HS-27A (cell line): Measurements from ENCODE around the gene FOLR3.
"Not testable (repeated sequence)": the region's sequence is repeated elsewhere in the genome, so short reads cannot be mapped to it uniquely, and the experiment has no call there.

Source experiments
- DNase-seq: peaks from one replicate; pipeline ENCODE4 v3.0.0-alpha.2; 2012; ENCODE audit warnings: low read depth, missing footprints

The FOLR3 gene

GRCh38 chr11:72135473-72135872 is at the start of gene FOLR3:
FOLR3 (plus strand) TSS chr11:72135725; CDS start chr11:72135953, 228 bp downstream.
- not testable (repeated sequence) for DNase-seq

- no peak for DNase-seq
These were observed 47.3 kb upstream of the FOLR3 start for GRCh38 chr11:72088076-72088808.

- no peak for DNase-seq
These were observed 44.2 kb upstream of the FOLR3 start for GRCh38 chr11:72091292-72091691.

GRCh38 chr11:72098741-72099140 is 36.8 kb upstream of the FOLR3 start:
- DNase-seq = no peak

DNA sequence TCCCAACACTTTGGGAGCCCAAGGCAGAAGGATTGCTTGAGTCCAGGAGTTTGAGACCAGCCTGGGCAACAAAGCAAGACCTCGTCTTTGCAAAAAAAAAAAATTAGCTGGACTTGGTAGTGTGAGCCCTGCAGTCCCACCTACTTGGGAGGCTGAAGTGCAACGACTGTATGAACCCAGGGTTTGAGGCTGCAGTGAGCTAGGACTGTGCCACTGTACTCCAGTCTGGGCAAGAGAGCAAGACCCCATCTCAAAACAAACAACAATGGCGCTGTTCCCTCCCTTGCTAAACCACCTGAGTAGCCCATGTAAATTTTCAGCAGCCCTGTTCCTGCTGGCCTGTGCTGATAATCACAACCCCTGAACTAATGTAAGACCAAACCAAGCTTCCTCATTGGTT is 35.5 kb upstream of the FOLR3 start:
- DNase-seq = no peak

DNA sequence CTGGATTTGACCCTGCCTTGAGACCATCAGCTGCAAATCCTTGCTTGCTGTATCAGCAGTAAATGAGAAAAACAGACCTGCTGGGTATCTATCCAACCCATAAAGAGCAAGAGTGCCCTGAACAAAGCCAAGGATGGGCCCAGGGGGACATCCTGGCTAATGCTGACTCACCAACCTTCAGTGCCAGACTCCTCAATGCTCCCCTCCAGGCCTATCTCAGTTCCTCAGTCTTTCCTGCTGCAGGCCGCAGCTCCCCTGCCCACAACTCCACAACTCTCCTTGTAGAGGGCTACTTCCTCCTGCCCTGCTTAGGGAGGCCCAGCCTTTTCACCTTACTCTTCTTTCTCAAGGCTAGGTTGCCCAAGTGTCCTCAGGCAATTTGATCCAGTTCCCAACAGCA is 35.1 kb upstream of the FOLR3 start:
- DNase-seq = no peak

- DNase-seq = no peak
These were observed 33.4 kb upstream of the FOLR3 start for GRCh38 chr11:72102162-72102561.

- no peak for DNase-seq
These were observed 32.9 kb upstream of the FOLR3 start for GRCh38 chr11:72102631-72102945.

- peak; percentile 97 for DNase-seq
These were observed 32.4 kb upstream of the FOLR3 start, which contains the start of gene LAMTOR1 for GRCh38 chr11:72102946-72103753. LAMTOR1 (minus strand) TSS chr11:72103297; CDS start chr11:72103224, 73 bp downstream.

DNA sequence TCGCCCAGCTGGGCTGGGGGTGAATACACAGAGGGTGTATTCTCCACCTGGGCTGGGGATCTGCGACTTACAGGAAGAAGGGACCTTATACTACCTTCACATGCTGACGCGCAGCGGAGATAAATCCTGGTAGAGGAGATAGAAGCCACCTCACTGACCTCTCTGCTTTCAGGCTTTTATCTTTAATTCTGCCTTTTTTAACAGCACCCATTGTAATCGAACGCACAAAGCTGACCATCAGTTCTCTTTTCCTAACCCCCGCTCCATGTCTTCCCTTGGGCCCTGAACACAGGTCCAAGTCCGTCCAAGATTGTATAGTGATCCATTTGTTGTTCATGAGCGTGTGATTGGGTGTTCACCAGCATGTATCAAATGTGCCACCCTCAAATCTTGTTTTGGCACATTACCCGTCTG is 31.8 kb upstream of the FOLR3 start:
- DNase-seq = no peak

DNA sequence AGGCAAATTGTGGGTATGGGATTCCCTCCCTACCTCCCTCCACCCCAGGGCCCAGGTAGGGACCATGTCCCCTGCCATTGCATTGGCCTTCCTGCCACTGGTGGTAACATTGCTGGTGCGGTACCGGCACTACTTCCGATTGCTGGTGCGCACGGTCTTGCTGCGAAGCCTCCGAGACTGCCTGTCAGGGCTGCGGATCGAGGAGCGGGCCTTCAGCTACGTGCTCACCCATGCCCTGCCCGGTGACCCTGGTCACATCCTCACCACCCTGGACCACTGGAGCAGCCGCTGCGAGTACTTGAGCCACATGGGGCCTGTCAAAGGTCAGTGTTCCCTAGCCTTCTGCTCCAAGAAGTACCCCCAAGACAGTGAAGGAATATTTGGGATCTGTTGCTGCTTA is 29.6 kb upstream of the FOLR3 start, which contains the start of gene TOMT:
Gene TOMT, plus strand, starts transcription at position 37 of the 400 bp plus-strand sequence. Its CDS starts 28 bp downstream, at position 65.
- no peak for DNase-seq

DNA sequence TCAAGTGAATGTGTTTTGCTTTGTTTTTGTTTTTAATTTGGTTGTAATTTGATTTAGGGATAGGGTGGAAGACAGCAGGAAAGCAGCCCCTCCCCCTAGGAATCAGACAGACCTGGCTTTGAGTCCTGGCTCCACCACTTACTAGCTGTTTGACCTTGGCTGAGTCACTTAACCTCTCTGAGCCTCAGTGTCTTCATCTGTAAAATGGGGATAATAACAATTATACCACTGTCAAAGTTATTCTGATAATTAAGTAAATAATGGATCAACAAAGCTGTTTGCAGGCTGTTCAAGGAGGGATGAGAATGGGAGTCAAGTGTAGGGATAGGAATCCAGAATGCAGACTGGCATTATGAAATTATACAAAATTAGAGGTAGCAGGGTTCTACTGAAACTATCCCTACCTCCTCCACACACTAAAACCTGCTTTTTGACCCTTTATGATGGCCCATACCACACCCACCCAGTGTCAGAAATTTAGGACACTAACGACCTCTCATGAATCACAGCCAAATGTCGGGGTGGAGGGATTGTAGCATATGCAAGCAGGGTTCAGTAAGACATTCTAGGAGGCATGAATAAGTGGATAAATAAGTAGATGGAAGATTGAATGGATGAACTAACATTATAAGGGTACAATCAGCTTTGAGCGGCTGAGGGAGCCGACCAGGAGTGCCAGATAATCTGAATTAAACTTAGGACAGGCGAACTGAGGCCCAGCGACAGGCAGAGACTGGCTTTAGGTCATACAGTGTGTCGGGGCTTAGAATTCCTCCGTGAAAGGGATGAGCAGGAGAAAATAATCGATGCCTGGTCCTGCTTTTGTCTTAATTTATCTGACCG is 24.0 kb upstream of the FOLR3 start:
- no peak for DNase-seq

DNA sequence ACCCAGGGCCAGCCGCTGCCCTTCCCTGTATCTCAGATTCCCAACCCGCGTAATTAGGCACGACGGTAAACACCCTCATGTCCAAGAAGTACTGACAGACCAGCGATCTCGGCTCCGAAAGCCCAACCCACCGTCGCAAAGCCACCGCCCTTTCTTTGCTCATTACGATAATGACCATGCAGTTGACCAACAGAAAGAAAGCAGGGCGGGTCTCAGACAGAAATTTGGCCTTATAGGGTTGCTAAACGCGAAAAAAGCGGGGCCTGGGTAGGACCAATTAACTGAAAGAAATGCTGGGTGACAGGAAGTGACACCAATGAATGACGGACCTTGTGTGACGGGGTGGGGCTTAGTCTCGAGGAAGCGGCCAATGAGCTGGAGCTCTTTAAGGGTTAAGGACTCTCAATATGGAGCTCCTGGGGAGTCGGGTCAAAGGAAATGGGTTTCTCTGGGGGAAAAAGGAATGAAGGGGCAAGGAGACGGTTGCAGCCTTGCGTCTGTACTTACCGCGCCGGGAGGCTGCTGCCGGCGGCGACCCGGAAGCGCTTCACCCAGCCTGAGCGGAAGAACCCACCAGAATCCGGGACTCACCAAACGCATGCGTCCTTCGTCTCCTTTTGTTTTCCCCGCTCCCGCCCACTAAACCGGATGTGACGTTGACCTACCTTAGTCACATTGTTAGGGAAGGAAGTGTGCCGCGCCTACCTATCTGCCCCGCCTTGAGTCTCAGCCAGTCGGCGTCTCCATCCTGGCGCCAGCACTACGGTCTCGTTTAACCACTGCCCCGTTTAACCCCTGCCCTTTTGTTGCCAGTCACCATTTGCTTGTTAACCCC is 23.2 kb upstream of the FOLR3 start, which contains the start of gene ANAPC15:
Gene ANAPC15, minus strand, starts transcription at position 553 of the 835 bp plus-strand sequence. CDS start 1,419 bp downstream, outside the sequence.
- peak; percentile 99 for DNase-seq

DNA sequence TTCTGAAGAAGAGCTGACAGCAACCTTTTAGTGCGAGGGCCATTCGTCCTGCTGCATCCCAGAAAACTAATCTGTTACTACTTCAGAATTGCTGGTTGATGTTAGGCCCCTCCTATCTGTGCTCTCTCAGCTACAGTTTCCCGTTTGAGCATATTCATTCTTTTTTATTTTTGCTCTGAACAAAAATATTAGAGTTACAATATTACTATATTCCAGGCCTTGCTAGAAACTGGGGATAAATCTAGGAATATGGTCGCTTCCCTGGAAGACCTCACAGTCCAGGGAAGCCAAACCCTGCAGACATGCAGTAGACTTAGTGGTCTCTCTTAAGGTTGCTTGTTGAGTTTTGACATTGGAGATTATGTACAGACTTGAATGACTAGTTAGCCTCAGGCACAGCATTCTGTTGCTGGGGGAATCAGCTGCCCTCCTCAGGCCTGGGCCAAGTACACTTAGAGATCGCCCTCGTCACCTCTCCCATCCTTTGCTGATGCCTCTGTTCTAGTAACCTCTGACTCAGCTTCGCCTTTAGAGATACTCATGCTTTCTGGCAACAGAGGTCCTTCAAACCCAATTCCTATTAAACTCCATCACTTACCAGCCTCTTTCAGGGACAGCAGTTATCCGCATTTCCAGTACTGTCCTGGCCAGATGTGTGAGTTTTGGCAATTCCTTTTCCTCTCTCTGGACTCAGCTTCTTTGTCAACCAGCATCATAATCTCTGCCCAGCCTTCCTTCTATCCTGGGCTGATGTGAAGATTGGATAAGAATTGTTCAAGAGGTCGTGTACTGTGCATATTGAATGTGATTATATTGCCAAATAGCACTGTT is 22.3 kb upstream of the FOLR3 start:
- DNase-seq = no peak

DNA sequence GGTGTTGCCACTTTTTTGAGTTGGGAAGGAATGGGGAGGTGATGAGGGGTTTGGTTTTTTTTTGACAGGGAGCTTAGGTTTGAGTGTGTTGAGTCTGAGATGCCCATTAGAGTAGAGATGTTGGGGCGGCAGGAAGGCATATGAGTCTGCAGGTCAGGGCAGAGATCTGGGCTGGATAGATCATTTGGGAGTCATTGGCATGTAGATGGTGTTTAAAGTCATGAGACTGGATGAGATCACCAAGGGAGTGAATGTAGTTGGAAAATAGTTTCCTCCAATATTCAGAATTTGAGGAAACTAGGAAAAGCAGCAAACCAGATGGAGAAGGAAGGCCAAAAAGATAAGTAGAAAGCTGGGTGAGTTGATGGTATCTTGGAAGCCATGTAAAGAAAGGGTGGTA is 21.0 kb upstream of the FOLR3 start:
- no peak for DNase-seq

DNA sequence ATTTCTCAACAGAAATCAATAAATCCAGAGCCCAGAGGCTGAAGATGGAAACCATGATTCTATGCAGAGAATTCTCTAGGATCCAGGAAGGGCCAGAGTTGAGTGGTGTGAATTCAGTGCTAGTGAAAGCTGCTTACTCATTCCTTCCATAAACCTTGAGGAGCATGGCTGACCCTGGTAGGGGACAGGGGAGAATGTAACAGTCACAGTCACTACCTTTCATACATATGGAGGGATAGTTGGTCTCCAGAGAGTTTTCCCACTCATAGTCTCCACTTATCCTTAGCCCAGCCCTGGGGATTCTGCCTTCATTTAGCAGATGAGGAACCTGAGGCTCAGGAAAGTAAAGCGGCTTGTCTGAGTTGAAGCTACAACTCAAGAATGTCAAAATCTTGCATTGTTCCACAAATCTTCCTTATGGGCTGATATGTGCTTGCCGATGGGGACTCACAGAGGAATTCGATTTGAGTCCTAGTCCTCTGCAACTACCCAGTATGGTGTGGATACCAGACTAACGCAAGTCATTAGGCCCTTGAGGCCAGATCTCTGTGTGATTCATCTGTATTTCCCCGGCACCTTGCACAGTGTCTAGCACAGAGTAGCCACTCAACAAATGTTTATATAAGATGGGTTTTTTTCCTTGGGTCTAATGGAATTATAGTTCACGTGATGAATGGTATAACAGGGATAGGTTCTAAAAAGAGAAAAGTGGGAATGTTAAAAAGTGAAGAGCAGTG is 19.3 kb upstream of the FOLR3 start:
- no peak for DNase-seq

GRCh38 chr11:72119198-72119597 is 16.3 kb upstream of the FOLR3 start:
- no peak for DNase-seq

GRCh38 chr11:72120930-72121329 is 14.6 kb upstream of the FOLR3 start:
- DNase-seq = no peak

DNA sequence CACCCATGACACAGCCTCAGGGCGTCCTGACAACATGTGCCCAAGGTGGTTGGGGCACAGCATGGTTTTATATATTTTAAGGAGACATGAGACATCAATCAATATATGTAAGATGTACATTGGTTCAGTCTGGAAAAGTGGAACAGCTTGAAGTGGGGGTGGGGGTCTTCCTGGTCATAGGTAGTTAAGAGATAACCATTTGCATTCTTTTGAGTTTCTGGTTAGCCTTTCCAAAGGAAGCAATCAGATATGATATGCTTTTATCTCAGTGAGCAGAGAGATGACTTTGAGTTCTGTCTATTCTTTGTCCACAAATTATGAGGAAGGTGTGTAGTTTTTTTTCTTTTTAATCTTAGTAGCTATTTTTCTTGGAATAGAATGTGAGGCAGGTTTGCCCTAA is 12.9 kb upstream of the FOLR3 start:
- no peak for DNase-seq
